Right renal cortex interstitium (tissue), 3 donors: ENCODE results near the gene VIL1. TPM values are rescaled to one million over a fixed set of nuclear protein-coding genes. Genes with fewer than 3 reads are reported as not detected.

ENCODE experiments used
- DNase-seq, 3 donors: peaks; one replicate each; pipeline ENCODE4 v3.0.0-alpha.2; 2013; ENCODE audit warnings: low read depth in 3 of 3, low spot score in 2 of 3
- polyA plus RNA-seq, 3 donors: library from polyadenylated mRNA; unstranded; fragments of 120-200 nt; gene quantifications; one replicate each; pipeline ENCODE4 v1.2.1, GENCODE V29; 2013; ENCODE audit not compliant: insufficient read length in 3 of 3

Gene VIL1
- polyA plus RNA-seq, 3 donors: 18.8 to 26.9 (median 25.1) TPM

GRCh38 chr2:218435003-218435982, 16.4 kb downstream of the VIL1 start:
- no peak for DNase-seq

DNA sequence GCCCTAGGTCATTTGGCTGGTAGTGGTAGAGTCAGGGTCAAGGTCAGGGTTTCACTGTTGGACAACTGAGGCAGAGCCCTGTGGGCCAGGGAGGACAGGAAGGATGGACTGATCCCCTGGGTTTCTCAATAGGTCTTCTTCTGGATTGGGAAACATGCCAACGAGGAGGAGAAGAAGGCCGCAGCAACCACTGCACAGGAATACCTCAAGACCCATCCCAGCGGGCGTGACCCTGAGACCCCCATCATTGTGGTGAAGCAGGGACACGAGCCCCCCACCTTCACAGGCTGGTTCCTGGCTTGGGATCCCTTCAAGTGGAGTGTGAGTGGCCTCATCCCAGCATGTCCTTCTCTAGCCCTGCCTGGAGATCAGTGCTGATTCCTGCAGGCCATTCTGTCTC, 18.1 kb downstream of the VIL1 start:
- DNase-seq: no peak

DNA sequence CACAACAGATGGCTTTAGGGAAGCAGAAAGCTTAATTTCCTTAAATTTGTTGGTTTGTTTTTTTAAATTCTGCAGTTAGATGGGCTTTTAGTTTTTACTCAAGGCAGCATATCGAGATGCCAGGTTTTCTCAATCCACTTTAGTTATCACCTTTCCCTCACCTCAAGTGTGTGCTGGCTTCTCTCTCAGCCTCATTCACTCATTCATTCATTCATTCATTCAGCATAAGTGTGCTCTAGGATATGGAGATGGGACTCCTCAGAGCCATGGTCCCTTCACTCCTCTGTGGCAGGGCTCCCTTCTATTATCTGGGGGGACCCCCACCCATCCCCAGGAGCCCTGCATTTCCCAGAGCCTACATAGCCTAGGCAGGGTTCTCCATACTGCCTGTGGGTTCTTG, 19.0 kb downstream of the VIL1 start:
- no peak for DNase-seq

DNA sequence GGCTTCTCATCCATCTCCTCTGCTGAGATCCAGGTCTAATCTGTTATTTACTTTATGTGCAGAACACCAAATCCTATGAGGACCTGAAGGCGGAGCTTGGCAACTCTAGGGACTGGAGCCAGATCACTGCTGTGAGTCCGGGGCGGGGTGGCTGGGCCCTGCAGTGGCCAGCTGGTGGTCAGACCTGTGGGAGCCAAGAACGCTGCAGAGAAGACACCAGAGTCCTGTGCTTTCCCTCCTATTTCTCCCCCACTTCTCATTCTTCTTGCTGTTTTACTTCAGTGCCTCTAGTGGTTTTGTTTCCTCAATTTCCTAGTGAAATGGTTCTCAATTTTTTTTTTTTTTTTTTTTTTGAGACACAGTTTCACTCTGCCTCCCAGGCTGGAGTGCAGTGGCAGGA, 19.7 kb downstream of the VIL1 start:
- no peak for DNase-seq

GRCh38 chr2:218444692-218445357, 25.9 kb downstream of the VIL1 start:
- DNase-seq: no peak

DNA sequence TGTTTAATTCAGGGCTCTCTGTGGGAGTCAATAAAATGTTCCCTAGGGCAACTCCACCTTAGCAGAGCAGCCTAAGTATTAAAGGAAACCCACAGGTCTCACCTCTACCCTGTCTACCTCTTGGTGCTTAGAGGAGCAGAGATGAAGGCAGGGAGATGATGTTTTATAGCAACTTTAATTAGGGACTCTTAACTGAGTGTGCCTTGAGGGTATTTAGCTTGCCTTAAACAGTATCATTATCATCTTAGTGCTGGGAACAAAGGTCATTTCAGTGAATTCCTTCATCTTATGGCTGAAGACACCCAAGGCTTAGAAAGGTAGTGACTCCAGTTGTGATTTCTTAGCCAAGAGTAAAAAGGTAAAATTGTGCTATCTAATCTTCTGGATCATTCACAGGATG, 26.7 kb downstream of the VIL1 start:
- no peak for DNase-seq

DNA sequence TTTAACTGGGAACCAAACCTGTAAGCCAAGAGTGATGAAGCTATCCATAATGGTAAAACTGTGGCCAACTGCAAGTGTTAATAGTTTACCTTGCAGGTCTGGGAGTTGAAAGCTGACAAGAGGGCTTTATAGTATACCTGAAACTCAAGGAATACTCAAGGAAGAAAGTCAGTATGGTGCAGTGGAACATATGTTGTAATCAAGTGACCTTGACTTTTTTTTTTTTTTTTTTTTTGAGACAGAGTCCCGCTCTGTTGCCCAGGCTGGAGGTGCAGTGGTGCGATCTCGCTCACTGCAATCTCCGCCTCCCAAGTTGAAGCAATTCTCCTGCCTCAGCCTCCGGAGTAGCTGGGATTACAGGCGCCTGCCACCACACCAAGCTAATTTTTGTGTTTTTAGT, 27.6 kb downstream of the VIL1 start:
- DNase-seq: no peak

DNA sequence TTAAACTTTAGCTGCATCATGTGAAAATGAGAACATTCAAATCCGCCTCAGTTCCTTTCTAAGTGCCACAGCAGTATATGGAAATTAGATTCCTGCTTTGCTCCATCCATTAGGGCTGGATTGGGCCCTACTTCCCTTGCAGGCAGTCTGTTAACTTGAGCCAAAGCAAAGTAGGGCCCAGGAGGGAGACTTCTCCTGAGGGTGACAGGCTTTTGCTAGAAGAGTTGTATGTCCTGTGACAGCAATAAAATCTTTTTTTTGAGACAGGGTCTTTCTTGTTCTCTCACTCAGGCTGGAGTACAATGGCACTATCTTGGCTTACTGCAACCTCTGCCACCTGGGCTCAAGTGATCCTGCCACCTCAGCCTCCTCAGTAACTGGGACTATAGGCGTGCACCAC, 28.1 kb downstream of the VIL1 start:
- no peak for DNase-seq

- DNase-seq: no peak
Observed at GRCh38 chr2:218448934-218449333, 30.0 kb downstream of the VIL1 start.

- no peak for DNase-seq
Observed at GRCh38 chr2:218452079-218452478, 33.2 kb downstream of the VIL1 start.

DNA sequence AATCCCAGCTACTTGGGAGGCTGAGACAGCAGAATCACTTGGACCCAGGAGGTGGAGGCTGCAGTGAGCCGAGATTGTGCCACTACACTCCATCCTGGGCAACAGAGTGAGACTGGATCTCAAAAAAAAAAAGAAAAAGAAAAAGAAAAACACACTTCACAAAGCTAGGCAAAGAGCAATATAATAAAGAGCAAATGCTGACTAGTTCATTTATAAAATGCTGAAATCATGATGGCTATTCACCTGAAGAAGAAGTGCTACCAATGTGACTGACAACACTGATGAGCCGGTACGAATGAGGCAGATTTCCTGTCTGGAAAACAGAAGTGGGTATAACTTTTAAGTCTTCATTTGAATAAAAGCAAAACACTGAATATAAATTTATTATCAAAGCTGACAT, 37.9 kb downstream of the VIL1 start:
- no peak for DNase-seq

GRCh38 chr2:218458598-218458997, 39.7 kb downstream of the VIL1 start:
- DNase-seq: no peak

GRCh38 chr2:218465987-218466633, 47.2 kb downstream of the VIL1 start:
- DNase-seq: peak; percentile 10 to 20 (median 10)

DNA sequence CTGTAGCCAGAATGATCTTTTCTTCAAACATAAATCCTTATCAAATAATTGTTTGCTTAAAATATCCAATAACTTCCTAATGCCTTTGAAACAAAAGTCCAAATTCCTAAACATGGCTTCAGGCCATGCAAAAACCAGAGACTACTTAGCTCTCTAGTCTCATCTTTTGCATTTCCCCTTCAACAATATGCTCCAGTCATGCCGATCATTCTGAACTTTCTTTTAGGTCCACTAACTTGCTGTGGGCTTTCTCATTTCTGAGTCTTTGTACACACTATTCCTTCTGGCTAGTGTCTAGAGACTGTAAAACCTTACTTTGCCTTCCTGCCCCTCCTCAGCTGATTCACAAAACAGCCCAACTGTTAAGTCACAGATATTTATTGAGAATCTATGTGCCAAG, 51.5 kb downstream of the VIL1 start:
- DNase-seq: no peak

GRCh38 chr2:218471036-218471435, 52.1 kb downstream of the VIL1 start:
- DNase-seq: no peak

- no peak for DNase-seq
Observed at GRCh38 chr2:218471982-218472381, 53.1 kb downstream of the VIL1 start.

- no peak for DNase-seq
Observed at GRCh38 chr2:218472988-218473387, 54.1 kb downstream of the VIL1 start.

GRCh38 chr2:218474527-218474926, 55.6 kb downstream of the VIL1 start:
- no peak for DNase-seq

- DNase-seq: no peak
Observed at GRCh38 chr2:218476676-218477075, 57.8 kb downstream of the VIL1 start.

DNA sequence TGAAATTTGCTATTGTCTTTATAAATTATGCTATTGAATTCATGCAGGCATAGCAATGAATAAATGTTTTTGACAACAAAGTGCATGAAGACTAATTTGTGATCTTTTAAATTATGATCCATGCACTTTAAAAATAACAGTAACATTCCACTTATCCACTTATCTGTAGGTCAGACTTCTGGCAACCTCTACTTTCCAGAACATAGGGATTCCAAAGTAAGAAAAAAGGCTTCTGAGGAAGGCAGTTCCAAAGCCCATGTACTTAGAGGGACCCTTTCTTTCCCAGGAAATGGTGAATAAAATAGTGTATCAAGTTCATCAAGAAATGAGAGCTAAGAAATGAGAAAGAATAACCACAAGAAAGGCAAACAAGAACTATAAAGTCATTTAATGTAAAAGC, 58.3 kb downstream of the VIL1 start:
- no peak for DNase-seq

DNA sequence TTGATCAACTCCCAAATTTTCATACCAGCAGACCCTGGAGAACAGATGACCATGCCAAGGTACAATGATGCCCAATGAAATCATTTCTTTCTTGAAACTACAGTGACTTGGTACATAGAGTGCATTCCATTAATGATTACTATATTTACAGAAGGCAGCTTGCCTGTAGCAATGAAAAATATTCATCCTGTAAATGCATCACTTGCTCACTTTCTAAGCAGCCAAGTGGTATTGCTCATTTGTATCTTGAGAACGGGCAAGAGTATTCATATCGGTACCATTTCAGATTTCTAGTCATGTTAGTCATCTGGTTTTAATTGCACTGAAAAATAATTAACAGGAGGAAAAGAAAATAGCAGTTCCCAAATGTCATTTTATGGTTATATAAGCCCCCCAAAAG, 59.6 kb downstream of the VIL1 start:
- DNase-seq: no peak

DNA sequence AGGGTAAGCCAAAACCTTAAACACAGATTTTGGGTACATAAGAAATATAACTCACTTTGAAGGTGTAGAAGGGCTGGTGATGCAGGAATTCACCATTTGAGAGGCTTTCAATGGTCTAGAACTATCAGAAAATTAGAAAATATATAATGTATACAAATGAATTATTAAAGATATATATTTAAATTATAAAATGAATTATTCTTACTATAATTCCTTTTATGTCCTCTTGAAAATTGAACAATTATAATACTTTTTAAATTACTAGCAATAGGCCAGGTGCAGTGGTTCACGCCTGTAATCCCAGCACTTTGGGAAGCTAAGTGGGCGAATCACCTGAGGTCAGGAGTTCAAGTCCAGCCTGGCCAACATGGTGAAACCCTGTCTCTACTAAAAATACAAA, 60.7 kb downstream of the VIL1 start:
- DNase-seq: no peak
